Neuron (in vitro differentiated cells): ENCODE measurements around the gene SKI.

Source experiments
- H2AFZ ChIP-seq: one replicate; pipeline ENCODE4 v1.6.1; 2013; ENCODE audit warnings: low read depth, mild to moderate bottlenecking, inconsistent platforms, low read length, moderate library complexity
- H3K27me3 ChIP-seq: one replicate; pipeline ENCODE4 v1.6.1; 2013; ENCODE audit warnings: low read length; ENCODE audit not compliant: insufficient read depth
- H3K36me3 ChIP-seq: one replicate; pipeline ENCODE4 v1.6.1; 2013; ENCODE audit warnings: low read length; ENCODE audit not compliant: insufficient read depth
- H3K4me1 ChIP-seq: one replicate; pipeline ENCODE4 v1.6.1; 2013; ENCODE audit warnings: low read length; ENCODE audit not compliant: insufficient read depth
- H3K4me3 ChIP-seq: 2 replicates; pipeline ENCODE4 v1.5.1; 2013; ENCODE audit warnings: mild to moderate bottlenecking, low read length, moderate library complexity
- H3K9me3 ChIP-seq: one replicate; pipeline ENCODE4 v1.6.1; 2013; ENCODE audit warnings: low read length

Gene SKI

GRCh38 chr1:2351723-2352122 lies 123.6 kb downstream of the SKI start:
- Histone ChIP-seq H3K4me1 (peaks cover 20% of the 10 kb centered on the region), H3K9me3 (no peaks in the 10 kb centered on the region), H3K27me3 (no peaks in the 10 kb centered on the region), H3K36me3 (no peaks in the 10 kb centered on the region), H2AFZ (no peak overlapping the region), H3K4me3 (no peak overlapping the region)

- Histone ChIP-seq H3K27me3 (no peaks in the 10 kb centered on the region), H3K36me3 (no peaks in the 10 kb centered on the region), H2AFZ (no peak overlapping the region), H3K9me3 (no peaks in the 10 kb centered on the region), H3K4me1 (peaks cover 20% of the 10 kb centered on the region), H3K4me3 (no peak overlapping the region)
These were observed 124.3 kb downstream of the SKI start for GRCh38 chr1:2352341-2352896.

GRCh38 chr1:2352897-2353550 lies 124.9 kb downstream of the SKI start:
- Histone ChIP-seq H2AFZ (no peak overlapping the region), H3K4me3 (no peak overlapping the region), H3K9me3 (no peaks in the 10 kb centered on the region), H3K36me3 (no peaks in the 10 kb centered on the region), H3K27me3 (no peaks in the 10 kb centered on the region), H3K4me1 (peaks cover 20% of the 10 kb centered on the region)

- Histone ChIP-seq H3K27me3 (no peaks in the 10 kb centered on the region), H2AFZ (no peak overlapping the region), H3K36me3 (no peaks in the 10 kb centered on the region), H3K4me3 (no peak overlapping the region), H3K4me1 (peaks cover 19% of the 10 kb centered on the region), H3K9me3 (no peaks in the 10 kb centered on the region)
These were observed 125.7 kb downstream of the SKI start for GRCh38 chr1:2353551-2354438.

GRCh38 chr1:2354511-2355372 lies 126.6 kb downstream of the SKI start:
- H3K27me3 ChIP-seq = no peaks in the 10 kb centered on the region
- no peak overlapping the region for H2AFZ ChIP-seq
- H3K36me3 ChIP-seq = no peaks in the 10 kb centered on the region
- peaks cover 10% of the 10 kb centered on the region for H3K4me1 ChIP-seq
- H3K4me3 ChIP-seq = no peak overlapping the region
- H3K9me3 ChIP-seq = no peaks in the 10 kb centered on the region

- H3K27me3 ChIP-seq = no peaks in the 10 kb centered on the region
- peaks cover 1% of the 10 kb centered on the region for H3K4me1 ChIP-seq
- no peak overlapping the region for H2AFZ ChIP-seq
- no peaks in the 10 kb centered on the region for H3K9me3 ChIP-seq
- H3K36me3 ChIP-seq = no peaks in the 10 kb centered on the region
- no peak overlapping the region for H3K4me3 ChIP-seq
These were observed 127.5 kb downstream of the SKI start for GRCh38 chr1:2355373-2356261.

GRCh38 chr1:2356401-2356800 lies 128.3 kb downstream of the SKI start:
- no peaks in the 10 kb centered on the region for H3K36me3 ChIP-seq
- H3K4me3 ChIP-seq = no peak overlapping the region
- no peaks in the 10 kb centered on the region for H3K27me3 ChIP-seq
- H3K9me3 ChIP-seq = no peaks in the 10 kb centered on the region
- no peaks in the 10 kb centered on the region for H3K4me1 ChIP-seq
- no peak overlapping the region for H2AFZ ChIP-seq

- H2AFZ ChIP-seq = no peak overlapping the region
- H3K4me3 ChIP-seq = no peak overlapping the region
- no peaks in the 10 kb centered on the region for H3K27me3 ChIP-seq
- H3K4me1 ChIP-seq = no peaks in the 10 kb centered on the region
- H3K9me3 ChIP-seq = no peaks in the 10 kb centered on the region
- no peaks in the 10 kb centered on the region for H3K36me3 ChIP-seq
These were observed 129.1 kb downstream of the SKI start for GRCh38 chr1:2356911-2357845.

GRCh38 chr1:2358072-2358471 lies 130.0 kb downstream of the SKI start:
- H2AFZ ChIP-seq = no peak overlapping the region
- H3K27me3 ChIP-seq = no peaks in the 10 kb centered on the region
- H3K4me3 ChIP-seq = no peak overlapping the region
- no peaks in the 10 kb centered on the region for H3K9me3 ChIP-seq
- no peaks in the 10 kb centered on the region for H3K4me1 ChIP-seq
- no peaks in the 10 kb centered on the region for H3K36me3 ChIP-seq

- no peaks in the 10 kb centered on the region for H3K4me1 ChIP-seq
- no peaks in the 10 kb centered on the region for H3K27me3 ChIP-seq
- peaks cover 1% of the 10 kb centered on the region for H3K9me3 ChIP-seq
- no peaks in the 10 kb centered on the region for H3K36me3 ChIP-seq
- no peak overlapping the region for H3K4me3 ChIP-seq
- H2AFZ ChIP-seq = no peak overlapping the region
These were observed 130.8 kb downstream of the SKI start for GRCh38 chr1:2358651-2359640.
